ENCODE measurements around the gene PPP2R2C. TPM values are rescaled to one million over a fixed set of nuclear protein-coding genes. Genes with fewer than 3 reads are reported as not detected.

The PPP2R2C gene
- total and polyA plus RNA-seq, 9 of the 15 experiments (the other 6 are each of a cell fraction or from before 2014, with no cell fraction given) = 0.04 to 0.06 TPM; not detected in 7

- TF ChIP-seq ZNF280A (IDR thresholded peaks at IDR 0.05; ENCODE audit: low read depth, partially characterized antibody) (no peak), PYGO2 (tag; IDR thresholded peaks at IDR 0.05) (no peak), NCOA1 (IDR thresholded peaks at IDR 0.05; ENCODE audit: low read depth) (no peak), SLC30A9 (CRISPR knock-in tag; IDR thresholded peaks at IDR 0.05) (no peak), ASH1L (IDR thresholded peaks at IDR 0.05; ENCODE audit: borderline replicate concordance, low read depth, partially characterized antibody) (no peak), ATF3 (IDR thresholded peaks at IDR 0.05) (no peak), ATF3 (CRISPR knock-in tag; conservative IDR thresholded peaks at IDR 0.05) (no peak), E2F3 (CRISPR knock-in tag; IDR thresholded peaks at IDR 0.05) (no peak), ZNF551 (CRISPR knock-in tag; IDR thresholded peaks at IDR 0.05) (no peak), CBX8 (IDR thresholded peaks at IDR 0.05; ENCODE audit: borderline replicate concordance, extremely low read depth, low read depth, low read length, poor library complexity, severe bottlenecking) (no peak), RBM39 (optimal IDR thresholded peaks at IDR 0.05; ENCODE audit: low read depth, low read length) (no peak)
Observed at GRCh38 chr4:6451309-6451708, 21.1 kb downstream of the PPP2R2C start (continued).
